CD4-positive, alpha-beta T cell (primary cell): ENCODE measurements around the gene UNC13B. TPM values are rescaled to one million over a fixed set of nuclear protein-coding genes. Genes with fewer than 3 reads are reported as not detected.
A peak's percentile ranks its signal among the peaks of the same experiment; 100 is the strongest.

Source experiments
- ATAC-seq: fragments of 200-7000 bp; cut with Tn5 transposase; one replicate; pipeline ENCODE4 v1.10.0; 2022; ENCODE audit warnings: mild to moderate bottlenecking; ENCODE audit not compliant: poor library complexity
- CTCF ChIA-PET: fragments of 350-600 bp; sonication (Branson Sonifier 250); formaldehyde crosslinking; loops from one replicate; lab custom pipeline; 2021; ENCODE audit warnings: antibody characterized with exemption, inconsistent platforms; lab: Charles Lee
- POLR2A ChIA-PET: fragments of 350-600 bp; sonication (Branson Sonifier 250); formaldehyde crosslinking; loops from one replicate; lab custom pipeline; 2021; ENCODE audit warnings: antibody characterized with exemption, inconsistent platforms; lab: Charles Lee
- DNase-seq, 14 experiments: peaks; one replicate each; pipeline ENCODE4 v3.0.0-alpha.2; 2013 to 2020; ENCODE audit warnings: mixed read lengths in 2 of 14
- H3K27ac ChIP-seq, 2 donors: one replicate each; pipeline versions ENCODE4 v1.5.1 to v1.7.0; 2013; ENCODE audit warnings: low read length in 2 of 2, low read depth in 1 of 2, mild to moderate bottlenecking in 1 of 2
- H3K27me3 ChIP-seq, 2 experiments: 1 replicate in 1 of 2; 2 replicates in 1 of 2; pipeline versions ENCODE4 v1.6.1 to v1.7.0; 2013; ENCODE audit warnings: low read length in 2 of 2, control low read depth in 1 of 2, mild to moderate bottlenecking in 1 of 2, moderate library complexity in 1 of 2; ENCODE audit not compliant: insufficient read depth in 2 of 2, control insufficient read depth in 1 of 2
- H3K36me3 ChIP-seq: one replicate; pipeline ENCODE4 v1.6.1; 2013; ENCODE audit warnings: low read length, control low read depth; ENCODE audit not compliant: insufficient read depth
- H3K4me1 ChIP-seq: one replicate; pipeline ENCODE4 v1.6.1; 2013; ENCODE audit warnings: low read length, control low read depth; ENCODE audit not compliant: insufficient read depth
- H3K4me3 ChIP-seq: one replicate; pipeline ENCODE4 v1.5.1; 2013; ENCODE audit warnings: mild to moderate bottlenecking, low read length, moderate library complexity
- H3K9me3 ChIP-seq, 2 experiments: 1 replicate in 1 of 2; 2 replicates in 1 of 2; pipeline versions ENCODE4 v1.6.1 to v1.7.0; 2013; ENCODE audit warnings: low read length in 2 of 2, mild to moderate bottlenecking in 2 of 2, control low read depth in 1 of 2, moderate library complexity in 1 of 2; ENCODE audit not compliant: control insufficient read depth in 1 of 2, insufficient read depth in 1 of 2
- H3K27ac Mint-ChIP-seq: one replicate; pipeline ENCODE4 v1.8.0; 2020; ENCODE audit warnings: mixed read lengths
- H3K27me3 Mint-ChIP-seq: one replicate; pipeline ENCODE4 v1.8.0; 2021; ENCODE audit warnings: mixed read lengths
- H3K36me3 Mint-ChIP-seq: one replicate; pipeline ENCODE4 v1.8.0; 2021; ENCODE audit warnings: low read depth, mixed read lengths
- H3K4me1 Mint-ChIP-seq: one replicate; pipeline ENCODE4 v1.8.0; 2021; ENCODE audit warnings: low read depth, mixed read lengths
- H3K4me3 Mint-ChIP-seq: one replicate; pipeline ENCODE4 v1.8.0; 2020; ENCODE audit warnings: mild to moderate bottlenecking, mixed read lengths
- H3K9me3 Mint-ChIP-seq: one replicate; pipeline ENCODE4 v1.8.0; 2020; ENCODE audit warnings: mixed read lengths
- CTCF ChIP-seq: fragments of 200-600 bp; IDR thresholded peaks from one replicate; pipeline ENCODE4 v1.8.0; 2022; ENCODE audit warnings: antibody characterized with exemption, mild to moderate bottlenecking
- intact Hi-C, 2 experiments: fragments of 100-400 bp; cut with DNase I in 1 of 2; cut with micrococcal nuclease in 1 of 2; formaldehyde crosslinking; loops; one replicate each; pipeline versions ENCODE4 v1.15.1 to v1.9.0; 2023 to 2025; cut with DNase I, micrococcal nuclease
- total RNA-seq, 174 experiments: library from RNA in 2 of 174; stranded (reverse) in 2 of 174; gene quantifications; one replicate each; pipeline ENCODE4 v1.2.3 and lab custom pipeline; 2021 to 2026

The UNC13B gene
- total RNA-seq, 2 experiments from 2014 or later = 0.38 to 0.84 TPM

GRCh38 chr9:35115680-35116538 is 45.9 kb upstream of the UNC13B start, which contains the start of gene ATOSB:
Gene ATOSB (minus strand): TSS chr9:35115862. CDS start chr9:35108274, 7,588 bp downstream.
- intact Hi-C loops = loop anchor here (1.0 to 10.0 kb wide), 10 partner anchors 13 to 766 kb away; partner anchors contain the start of genes CREB3 (in 1 of the 2), ENHO (in 1 of the 2), FANCG (in 1 of the 2) and HINT2 (in 1 of the 2)
- POLR2A ChIA-PET = interaction anchor here (0.5 to 6.8 kb wide), 10 partner anchors 12 to 438 kb away, joined by 3 to 46 read pairs (median 4); partner anchors contain the start of genes FANCG, PIGO, STOML2 and UNC13B
- H3K9me3 Mint-ChIP-seq = no peaks in the 10 kb centered on the region
- H3K27ac Mint-ChIP-seq = peak within 1 kb of the TSS; percentile 79
- H3K4me1 Mint-ChIP-seq = peaks cover 53% of the 10 kb centered on the region
- no peaks in the 10 kb centered on the region for H3K36me3 ChIP-seq
- peak within 1 kb of the TSS; percentile 66 for H3K4me3 ChIP-seq
- H3K27me3 ChIP-seq = no peaks in the 10 kb centered on the region
- H3K36me3 Mint-ChIP-seq = peaks cover 6% of the 10 kb centered on the region
- H3K4me3 Mint-ChIP-seq = peak within 1 kb of the TSS; percentile 94
- peaks cover 55% of the 10 kb centered on the region for H3K4me1 ChIP-seq
- CTCF ChIA-PET = interaction anchor here (1.4 to 5.3 kb wide), 7 partner anchors 12 to 438 kb away, joined by 6 to 28 read pairs (median 12); partner anchors contain the start of genes PIGO, STOML2 and UNC13B
- ATAC-seq (peak; percentile 52), DNase-seq (peak; percentile 83 to 97 (median 90))
- no peaks in the 10 kb centered on the region for H3K9me3 ChIP-seq
- no peak for TF ChIP-seq CTCF
- H3K27me3 Mint-ChIP-seq = no peaks in the 10 kb centered on the region
- peak within 1 kb of the TSS; percentile 81 to 83 for H3K27ac ChIP-seq

DNA sequence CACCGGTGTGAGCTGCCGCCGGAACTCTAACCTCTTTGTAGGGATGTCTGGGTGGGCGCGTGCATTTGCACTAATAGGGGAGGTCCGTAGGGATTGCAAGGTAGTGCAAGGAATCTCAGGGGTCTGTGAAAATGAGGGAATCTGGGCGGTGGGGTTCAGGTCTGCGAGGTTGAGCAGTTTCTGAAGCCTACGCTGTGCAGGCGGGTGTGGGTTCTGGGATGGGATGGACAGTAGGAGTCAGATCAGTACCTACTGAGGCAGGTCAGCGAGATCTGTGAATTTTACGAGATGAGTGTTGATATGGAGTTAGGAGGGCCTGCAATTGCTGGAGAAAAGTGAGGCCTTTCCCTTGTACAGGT is 45.3 kb upstream of the UNC13B start:
- Mint-ChIP-seq H3K4me1 (peaks cover 47% of the 10 kb centered on the region), H3K9me3 (no peaks in the 10 kb centered on the region), H3K4me3 (peak overlapping the region; percentile 94), H3K27me3 (no peaks in the 10 kb centered on the region), H3K27ac (peak overlapping the region; percentile 79), H3K36me3 (peaks cover 2% of the 10 kb centered on the region)
- H3K4me3 ChIP-seq = peak overlapping the region; percentile 66
- POLR2A ChIA-PET = interaction anchor here (0.6 to 6.8 kb wide), 10 partner anchors 13 to 616 kb away, joined by 3 to 46 read pairs (median 4); partner anchors contain the start of genes CREB3, FANCG, STOML2 and TLN1
- CTCF ChIA-PET = interaction anchor here (0.7 to 5.3 kb wide), 14 partner anchors 11 to 529 kb away, joined by 3 to 28 read pairs (median 6); partner anchors contain the start of genes PIGO, STOML2, UNC13B and VCP
- H3K27me3 ChIP-seq = no peaks in the 10 kb centered on the region
- ATAC-seq = peak; percentile 1
- no peaks in the 10 kb centered on the region for H3K36me3 ChIP-seq
- intact Hi-C loops = loop anchor here (1.0 to 10.0 kb wide), 8 partner anchors 44 to 766 kb away; partner anchors contain the start of genes CREB3 (in 1 of the 2), ENHO (in 1 of the 2), HINT2 (in 1 of the 2) and SPAG8 (in 1 of the 2)
- H3K27ac ChIP-seq = peak overlapping the region; percentile 81 to 83
- H3K9me3 ChIP-seq = no peaks in the 10 kb centered on the region
- TF ChIP-seq CTCF = no peak
- peaks cover 51% of the 10 kb centered on the region for H3K4me1 ChIP-seq
- DNase-seq = no peak

GRCh38 chr9:35116898-35117551 is 44.8 kb upstream of the UNC13B start:
- intact Hi-C loops = loop anchor here (1.0 to 10.0 kb wide), 9 partner anchors 44 to 765 kb away; partner anchors contain the start of genes CREB3 (in 1 of the 2), ENHO (in 1 of the 2), HINT2 (in 1 of the 2) and SPAG8 (in 1 of the 2)
- H3K36me3 ChIP-seq = no peaks in the 10 kb centered on the region
- ChIA-PET CTCF (interaction anchor here (0.5 to 5.3 kb wide), 19 partner anchors 10 to 528 kb away, joined by 3 to 28 read pairs (median 4); partner anchors contain the start of genes PIGO, STOML2, UNC13B and VCP), POLR2A (interaction anchor here (0.6 to 6.8 kb wide), 8 partner anchors 14 to 615 kb away, joined by 3 to 46 read pairs (median 6); partner anchors contain the start of genes CREB3, FANCG, STOML2 and TLN1)
- Mint-ChIP-seq H3K27ac (peak overlapping the region; percentile 79), H3K36me3 (no peaks in the 10 kb centered on the region), H3K4me3 (peak overlapping the region; percentile 94), H3K9me3 (no peaks in the 10 kb centered on the region), H3K4me1 (peaks cover 42% of the 10 kb centered on the region), H3K27me3 (no peaks in the 10 kb centered on the region)
- DNase-seq = peak; percentile 77 to 96 (median 84)
- H3K27ac ChIP-seq = peak overlapping the region; percentile 81 to 83
- H3K4me3 ChIP-seq = peak overlapping the region; percentile 66
- no peaks in the 10 kb centered on the region for H3K27me3 ChIP-seq
- peak; percentile 90 for TF ChIP-seq CTCF
- H3K4me1 ChIP-seq = peaks cover 46% of the 10 kb centered on the region
- no peaks in the 10 kb centered on the region for H3K9me3 ChIP-seq
- ATAC-seq = peak; percentile 67
